ENCODE results near the gene LRCOL1. TPM values are rescaled to one million over a fixed set of nuclear protein-coding genes. Genes with fewer than 3 reads are reported as not detected.

LRCOL1 gene
- total and polyA plus RNA-seq, 8 donors = 0.60 TPM; not detected in 7

DNA sequence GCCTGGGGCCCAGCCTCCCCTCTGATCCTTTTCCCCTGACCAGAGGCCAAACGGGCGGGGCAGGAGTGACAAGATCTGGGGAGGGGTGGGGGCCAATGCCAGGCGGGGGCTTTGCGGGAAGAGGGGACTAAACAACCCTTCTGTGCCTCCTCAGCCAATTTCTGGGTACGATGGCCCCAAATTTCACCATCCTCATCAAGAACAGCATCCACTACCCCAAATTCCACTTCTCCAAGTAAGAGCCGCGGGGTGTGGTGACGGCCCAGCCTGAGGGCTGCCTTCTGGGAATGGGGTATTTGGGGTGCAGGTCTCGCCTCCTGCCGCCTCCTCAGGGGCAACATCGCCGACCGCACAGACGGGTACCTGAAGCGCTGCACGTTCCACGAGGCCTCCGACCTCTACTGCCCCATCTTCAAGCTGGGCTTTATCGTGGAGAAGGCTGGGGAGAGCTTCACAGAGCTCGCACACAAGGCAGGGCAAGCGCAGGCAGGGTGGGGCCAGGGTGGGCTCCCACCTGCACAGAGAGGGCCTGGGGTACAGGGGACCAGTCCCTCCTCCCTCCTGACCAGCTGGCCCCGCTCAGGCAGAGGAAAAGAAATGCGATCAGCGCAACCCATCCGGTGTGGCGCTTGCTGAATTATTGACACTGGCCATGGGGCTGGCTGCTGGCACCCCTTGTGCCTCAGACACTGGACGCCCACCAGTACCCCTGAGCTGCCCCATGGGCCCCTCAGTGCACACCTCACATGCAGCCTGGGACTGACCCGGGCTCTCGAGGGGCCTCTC is 9.9 kb upstream of the LRCOL1 start:
- Histone ChIP-seq H3K4me1 (peaks cover 7 to 39% (median 30%) of the 10 kb centered on the region in 4 donors), H3K27me3 (peaks cover 22 to 60% (median 53%) of the 10 kb centered on the region in 3 donors), H3K4me3 (no peak overlapping the region), H3K27ac (no peak overlapping the region), H3K9me3 (peaks cover 0 to 23% (median 18%) of the 10 kb centered on the region in 4 donors), H3K36me3 (peaks cover 6 to 18% (median 17%) of the 10 kb centered on the region in 4 donors)
- TF ChIP-seq POLR2AphosphoS5 (IDR thresholded peaks at IDR 0.05) (no peak), EP300 (IDR thresholded peaks at IDR 0.05) (no peak), POLR2A (IDR thresholded peaks at IDR 0.05) (no peak)
- TF ChIP-seq, protein P1, sequence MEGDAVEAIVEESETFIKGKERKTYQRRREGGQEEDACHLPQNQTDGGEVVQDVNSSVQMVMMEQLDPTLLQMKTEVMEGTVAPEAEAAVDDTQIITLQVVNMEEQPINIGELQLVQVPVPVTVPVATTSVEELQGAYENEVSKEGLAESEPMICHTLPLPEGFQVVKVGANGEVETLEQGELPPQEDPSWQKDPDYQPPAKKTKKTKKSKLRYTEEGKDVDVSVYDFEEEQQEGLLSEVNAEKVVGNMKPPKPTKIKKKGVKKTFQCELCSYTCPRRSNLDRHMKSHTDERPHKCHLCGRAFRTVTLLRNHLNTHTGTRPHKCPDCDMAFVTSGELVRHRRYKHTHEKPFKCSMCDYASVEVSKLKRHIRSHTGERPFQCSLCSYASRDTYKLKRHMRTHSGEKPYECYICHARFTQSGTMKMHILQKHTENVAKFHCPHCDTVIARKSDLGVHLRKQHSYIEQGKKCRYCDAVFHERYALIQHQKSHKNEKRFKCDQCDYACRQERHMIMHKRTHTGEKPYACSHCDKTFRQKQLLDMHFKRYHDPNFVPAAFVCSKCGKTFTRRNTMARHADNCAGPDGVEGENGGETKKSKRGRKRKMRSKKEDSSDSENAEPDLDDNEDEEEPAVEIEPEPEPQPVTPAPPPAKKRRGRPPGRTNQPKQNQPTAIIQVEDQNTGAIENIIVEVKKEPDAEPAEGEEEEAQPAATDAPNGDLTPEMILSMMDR (IDR thresholded peaks at IDR 0.05) = no peak
- WGBS, 5 donors = 53 to 68% (median 59%) methylated on average over 18 to 29 of the region's 29 CpGs
- intact Hi-C loops (cut with DNase I; ENCODE audit: low total_unique reads) = no loop called here
- peak in 1 of 2 donors; percentile 7 for DNase-seq

- H3K9me3 ChIP-seq = peaks cover 0 to 23% (median 18%) of the 10 kb centered on the region in 4 donors
- H3K36me3 ChIP-seq = peaks cover 0 to 10% (median 9%) of the 10 kb centered on the region in 4 donors
- intact Hi-C loops (cut with DNase I; ENCODE audit: low total_unique reads) = no loop called here
- no peak overlapping the region for H3K27ac ChIP-seq
- peaks cover 22 to 67% (median 55%) of the 10 kb centered on the region in 3 donors for H3K27me3 ChIP-seq
- TF ChIP-seq POLR2A (IDR thresholded peaks at IDR 0.05) = no peak
- no peak for TF ChIP-seq EP300 (IDR thresholded peaks at IDR 0.05)
- TF ChIP-seq, protein P1 (IDR thresholded peaks at IDR 0.05) = no peak
- no peak for TF ChIP-seq POLR2AphosphoS5 (IDR thresholded peaks at IDR 0.05)
- no peak overlapping the region for H3K4me3 ChIP-seq
- 14 to 41% (median 16%) methylated on average over 8 to 53 of the region's 53 CpGs for WGBS, 5 donors
- no peak for DNase-seq
- H3K4me1 ChIP-seq = peaks cover 7 to 46% (median 32%) of the 10 kb centered on the region in 4 donors
Measured at GRCh38 chr12:132619386-132620112, 9.2 kb upstream of the LRCOL1 start.

GRCh38 chr12:132619071-132619385 is 8.6 kb upstream of the LRCOL1 start:
- DNase-seq = no peak
- TF ChIP-seq POLR2A (IDR thresholded peaks at IDR 0.05) = no peak
- TF ChIP-seq POLR2AphosphoS5 (IDR thresholded peaks at IDR 0.05) = no peak
- TF ChIP-seq, protein P1 (IDR thresholded peaks at IDR 0.05) = no peak
- TF ChIP-seq EP300 (IDR thresholded peaks at IDR 0.05) = no peak
- Histone ChIP-seq H3K27me3 (peaks cover 22 to 67% (median 55%) of the 10 kb centered on the region in 3 donors), H3K4me3 (peak overlapping the region in 1 of 4 donors; percentile 35), H3K27ac (no peak overlapping the region), H3K4me1 (peaks cover 7 to 46% (median 32%) of the 10 kb centered on the region in 4 donors), H3K9me3 (peaks cover 0 to 23% (median 18%) of the 10 kb centered on the region in 4 donors), H3K36me3 (peaks cover 0 to 5% (median 4%) of the 10 kb centered on the region in 4 donors)
- intact Hi-C loops (cut with DNase I; ENCODE audit: low total_unique reads) = no loop called here
- WGBS, 5 donors = 3 to 14% (median 5%) methylated on average over 6 to 26 of the region's 28 CpGs; no CpG with 5 or more reads in 2 of the 5 donors

GRCh38 chr12:132618683-132619043 is 8.3 kb upstream of the LRCOL1 start, which contains the start of gene P2RX2:
TSS of gene P2RX2 (plus strand) at chr12:132618776. CDS start at chr12:132618817, 41 bp downstream.
- no peak for DNase-seq
- WGBS, 5 donors = 0 to 12% (median 3%) methylated on average over 4 to 49 of the region's 49 CpGs; no CpG with 5 or more reads in 1 of the 5 donors
- TF ChIP-seq POLR2A (IDR thresholded peaks at IDR 0.05) (no peak), EP300 (IDR thresholded peaks at IDR 0.05) (no peak), POLR2AphosphoS5 (IDR thresholded peaks at IDR 0.05) (no peak)
- TF ChIP-seq, protein P1 (IDR thresholded peaks at IDR 0.05) = no peak
- H3K9me3 ChIP-seq = peaks cover 0 to 23% (median 18%) of the 10 kb centered on the region in 4 donors
- peaks cover 22 to 67% (median 55%) of the 10 kb centered on the region in 3 donors for H3K27me3 ChIP-seq
- no peak within 1 kb of the TSS for H3K27ac ChIP-seq
- peak within 1 kb of the TSS; percentile 15 to 35 (median 32) for H3K4me3 ChIP-seq
- intact Hi-C loops (cut with DNase I; ENCODE audit: low total_unique reads) = no loop called here
- peaks cover 7 to 46% (median 32%) of the 10 kb centered on the region in 4 donors for H3K4me1 ChIP-seq
- peaks cover 0 to 1% (median under 1%) of the 10 kb centered on the region in 4 donors for H3K36me3 ChIP-seq

Data from stomach (tissue), 9 donors.